Transverse colon (tissue), 4 donors: ENCODE data around the gene KAT8. TPM values are rescaled to one million over a fixed set of nuclear protein-coding genes. Genes with fewer than 3 reads are reported as not detected.
A peak's percentile ranks its signal among the peaks of the same experiment; 100 is the strongest.
"Not testable (repeated sequence)": the region's sequence is repeated elsewhere in the genome, so short reads cannot be mapped to it uniquely, and the experiment has no call there.

ENCODE experiments used
- DNase-seq: peaks from one replicate; pipeline ENCODE4 v3.0.0-alpha.2; 2019
- H3K27ac ChIP-seq, 4 donors: fragments of 200-600 bp; sonication (generic); 2 replicates each; pipeline ENCODE4 v1.5.1; 2016 to 2018; ENCODE audit warnings: inconsistent platforms in 4 of 4
- H3K27me3 ChIP-seq: fragments of 200-600 bp; sonication (generic); 2 replicates; pipeline ENCODE4 v1.5.1; 2017; ENCODE audit warnings: inconsistent platforms
- H3K36me3 ChIP-seq, 4 donors: fragments of 200-600 bp; sonication (generic); 2 replicates each; pipeline ENCODE4 v1.5.1; 2017 to 2019; ENCODE audit warnings: inconsistent platforms in 4 of 4
- H3K4me1 ChIP-seq, 4 donors: fragments of 200-600 bp; sonication (generic); 2 replicates each; pipeline ENCODE4 v1.5.1; 2017 to 2020; ENCODE audit warnings: inconsistent platforms in 4 of 4
- H3K4me3 ChIP-seq, 4 donors: fragments of 200-600 bp; sonication (generic); 1 replicate in 1 of 4; 2 replicates in 3 of 4; pipeline versions ENCODE4 v1.5.1 to v1.6.1; 2017 to 2019; ENCODE audit warnings: inconsistent platforms in 4 of 4
- H3K9me3 ChIP-seq, 2 donors: fragments of 200-600 bp; sonication (generic); 2 replicates each; pipeline ENCODE4 v1.5.1; 2017 to 2019; ENCODE audit warnings: inconsistent platforms in 2 of 2
- CTCF ChIP-seq, 5 experiments: fragments of 200-600 bp in 3 of 5; fragments of 450-650 bp in 2 of 5; sonication (generic) in 3 of 5; IDR thresholded peaks; 1 replicate in 2 of 5; 2 replicates in 3 of 5; pipeline ENCODE4 v1.5.1; 2016 to 2017; ENCODE audit warnings: antibody characterized with exemption in 5 of 5, inconsistent platforms in 3 of 5, mild to moderate bottlenecking in 2 of 5, moderate library complexity in 1 of 5
- EP300 ChIP-seq: sonication (generic); formaldehyde crosslinking; IDR thresholded peaks from one replicate; pipeline ENCODE4 v1.6.1; 2017; ENCODE audit warnings: antibody characterized with exemption, low read depth
- POLR2A ChIP-seq: fragments of 450-650 bp; IDR thresholded peaks from one replicate; pipeline ENCODE4 v1.6.1; 2016; ENCODE audit warnings: antibody characterized with exemption, mild to moderate bottlenecking, moderate library complexity
- POLR2AphosphoS5 ChIP-seq, 3 donors: sonication (generic); formaldehyde crosslinking; IDR thresholded peaks; one replicate each; pipeline ENCODE4 v1.6.1; 2016; ENCODE audit warnings: antibody characterized with exemption in 3 of 3
- WGBS, 2 donors: methylation state at CpG; one replicate each; pipeline ENCODE4 v1.1.5; 2018; ENCODE audit warnings: low coverage in 1 of 2; 5-methylcytosine and 5-hydroxymethylcytosine counted together
- in situ Hi-C, 4 donors: fragments of 200-750 bp; cut with MboI; loops; one replicate each; pipeline versions ENCODE4 v1.15.0 to v1.15.1; 2017; ENCODE audit warnings: low sequenced_read_pairs in 3 of 4, low pct_ligation_motif_present in 1 of 4, low pct_unique_long_range_greater_than_20kb in 1 of 4
- intact Hi-C: fragments of 100-400 bp; cut with DNase I; formaldehyde crosslinking; loops from one replicate; pipeline ENCODE4 v1.15.1; 2023; ENCODE audit warnings: low total_unique reads
- total RNA-seq, 4 donors: library from RNA; depleted of rRNA; stranded (reverse); fragments of >200 nt; gene quantifications; one replicate each; pipeline ENCODE4 v1.1.0, GENCODE V29; 2016

KAT8 gene
- total RNA-seq, 4 donors from 2014 or later, result 61.0 to 93.5 (median 62.1) TPM

GRCh38 chr16:31138621-31139578 lies 21.4 kb downstream of the KAT8 start:
- Histone ChIP-seq H3K4me3 (no peak overlapping the region), H3K27ac (peak overlapping the region; percentile 67 to 81 (median 68)), H3K36me3 (no peaks in the 10 kb centered on the region), H3K27me3 (no peaks in the 10 kb centered on the region), H3K9me3 (no peaks in the 10 kb centered on the region), H3K4me1 (peaks cover 9 to 58% (median 33%) of the 10 kb centered on the region in 4 donors)
- DNase-seq, result peak; percentile 91
- in situ Hi-C loops, result no loop called here
- TF ChIP-seq POLR2AphosphoS5 (IDR thresholded peaks at IDR 0.05) (peak in 1 of 3 donors; percentile 72), CTCF (IDR thresholded peaks at IDR 0.05) (no peak), POLR2A (peak; percentile 42), EP300 (no peak)
- intact Hi-C loops, result no loop called here
- 42% methylated on average over 26 of the region's 27 CpGs; no CpG with 5 or more reads in 1 of the 2 donors for WGBS, 2 donors

- intact Hi-C loops, result loop anchor here (5.0 kb wide), 1 partner anchor 154 kb away; the partner anchor contains the start of gene HSD3B7
- WGBS, 2 donors, result 93 to 96% methylated on average over 4 to 9 of the region's 9 CpGs
- peak overlapping the region; percentile 81 to 90 (median 88) for H3K27ac ChIP-seq
- H3K4me3 ChIP-seq, DNase-seq, H3K27me3 ChIP-seq, in situ Hi-C loops, H3K9me3 ChIP-seq, H3K36me3 ChIP-seq: not testable (repeated sequence)
- H3K4me1 ChIP-seq, result peaks cover 9 to 48% (median 30%) of the 10 kb centered on the region in 4 donors
These were observed 23.6 kb downstream of the KAT8 start for GRCh38 chr16:31141071-31141469.

- intact Hi-C loops, result loop anchor here (5.0 kb wide), 1 partner anchor 154 kb away; the partner anchor contains the start of gene HSD3B7
- in situ Hi-C loops, result no loop called here
These were observed 24.1 kb downstream of the KAT8 start for GRCh38 chr16:31141489-31142108.

GRCh38 chr16:31142109-31143010 lies 24.9 kb downstream of the KAT8 start:
- Histone ChIP-seq H3K36me3 (no peaks in the 10 kb centered on the region), H3K4me1 (peaks cover 9 to 44% (median 30%) of the 10 kb centered on the region in 4 donors), H3K27ac (peak overlapping the region; percentile 81 to 90 (median 88)), H3K4me3 (peak overlapping the region in 3 of 4 donors; percentile 42 to 49 (median 45)), H3K9me3 (no peaks in the 10 kb centered on the region), H3K27me3 (peaks cover 5% of the 10 kb centered on the region)
- peak; percentile 81 to 99 (median 97) for TF ChIP-seq CTCF (IDR thresholded peaks at IDR 0.05)
- peak; percentile 49 for TF ChIP-seq EP300
- peak; percentile 46 for TF ChIP-seq POLR2A
- peak; percentile 27 to 56 (median 31) for TF ChIP-seq POLR2AphosphoS5 (IDR thresholded peaks at IDR 0.05)
- 2% methylated on average over 85 of the region's 89 CpGs; no CpG with 5 or more reads in 1 of the 2 donors for WGBS, 2 donors
- in situ Hi-C loops (no loop called here), intact Hi-C loops (loop anchor here (5.0 kb wide), 1 partner anchor 155 kb away; the partner anchor contains the start of gene HSD3B7)
- DNase-seq, result peak; percentile 99

More at GRCh38 chr16:31141489-31142108, 24.1 kb downstream of the KAT8 start:
- Histone ChIP-seq H3K27me3 (no peaks in the 10 kb centered on the region), H3K4me3 (peak overlapping the region in 2 of 4 donors; percentile 16 to 42), H3K9me3 (no peaks in the 10 kb centered on the region), H3K4me1 (peaks cover 9 to 44% (median 30%) of the 10 kb centered on the region in 4 donors), H3K36me3 (no peaks in the 10 kb centered on the region), H3K27ac (peak overlapping the region; percentile 81 to 90 (median 88))
- WGBS, 2 donors, result 27% methylated on average over 10 of the region's 10 CpGs; no CpG with 5 or more reads in 1 of the 2 donors
- TF ChIP-seq EP300, result no peak
- peak in 1 of 3 donors; percentile 35 for TF ChIP-seq POLR2AphosphoS5 (IDR thresholded peaks at IDR 0.05)
- DNase-seq, result no peak
